ENCODE measurements around the gene NSUN2.
"Not testable (repeated sequence)": the region's sequence is repeated elsewhere in the genome, so short reads cannot be mapped to it uniquely, and the experiment has no call there.

DNA sequence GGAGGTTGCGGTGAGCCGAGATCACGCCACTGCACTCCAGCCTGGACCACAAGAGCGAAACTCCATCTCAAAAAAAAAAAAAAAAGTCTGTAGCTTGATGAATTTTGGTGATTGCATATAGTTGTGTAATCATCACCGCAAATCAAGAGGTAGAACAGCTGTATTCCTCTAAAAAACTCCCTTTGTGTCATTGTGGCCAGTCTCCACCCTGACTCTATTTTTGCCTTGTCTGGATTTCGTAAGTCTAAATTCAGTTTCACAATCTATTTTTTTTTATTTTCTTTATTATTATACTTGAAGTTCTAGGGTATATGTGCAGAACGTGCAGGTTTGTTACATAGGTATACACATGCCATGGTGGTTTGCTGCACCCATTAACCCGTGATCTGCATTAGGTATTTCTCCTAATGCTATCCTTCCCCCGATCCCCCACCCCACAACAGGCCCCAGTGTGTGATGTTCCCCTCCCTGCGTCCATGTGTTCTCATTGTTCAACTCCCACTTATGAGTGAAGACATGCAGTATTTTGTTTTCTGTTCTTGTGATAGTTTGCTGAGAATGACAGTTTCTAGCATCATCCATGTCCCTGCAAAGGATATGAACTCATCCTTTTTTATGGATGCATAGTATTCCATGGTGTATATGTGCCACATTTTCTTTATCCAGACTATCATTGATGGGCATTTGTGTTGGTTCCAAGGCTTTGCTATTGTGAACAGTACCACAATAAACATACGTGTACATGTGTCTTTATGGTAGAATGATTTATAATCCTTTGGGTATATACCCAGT, 12.9 kb upstream of the NSUN2 start:
- TF ChIP-seq, protein P1, sequence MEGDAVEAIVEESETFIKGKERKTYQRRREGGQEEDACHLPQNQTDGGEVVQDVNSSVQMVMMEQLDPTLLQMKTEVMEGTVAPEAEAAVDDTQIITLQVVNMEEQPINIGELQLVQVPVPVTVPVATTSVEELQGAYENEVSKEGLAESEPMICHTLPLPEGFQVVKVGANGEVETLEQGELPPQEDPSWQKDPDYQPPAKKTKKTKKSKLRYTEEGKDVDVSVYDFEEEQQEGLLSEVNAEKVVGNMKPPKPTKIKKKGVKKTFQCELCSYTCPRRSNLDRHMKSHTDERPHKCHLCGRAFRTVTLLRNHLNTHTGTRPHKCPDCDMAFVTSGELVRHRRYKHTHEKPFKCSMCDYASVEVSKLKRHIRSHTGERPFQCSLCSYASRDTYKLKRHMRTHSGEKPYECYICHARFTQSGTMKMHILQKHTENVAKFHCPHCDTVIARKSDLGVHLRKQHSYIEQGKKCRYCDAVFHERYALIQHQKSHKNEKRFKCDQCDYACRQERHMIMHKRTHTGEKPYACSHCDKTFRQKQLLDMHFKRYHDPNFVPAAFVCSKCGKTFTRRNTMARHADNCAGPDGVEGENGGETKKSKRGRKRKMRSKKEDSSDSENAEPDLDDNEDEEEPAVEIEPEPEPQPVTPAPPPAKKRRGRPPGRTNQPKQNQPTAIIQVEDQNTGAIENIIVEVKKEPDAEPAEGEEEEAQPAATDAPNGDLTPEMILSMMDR (conservative IDR thresholded peaks at IDR 0.05; ENCODE audit: low read depth, low read length), result not testable (repeated sequence)
- not testable (repeated sequence) for TF ChIP-seq CEBPB (IDR thresholded peaks at IDR 0.05; ENCODE audit: low read depth, low read length); SMC3 (IDR thresholded peaks at IDR 0.05; ENCODE audit: low read depth, low read length); POLR2A (IDR thresholded peaks at IDR 0.05; ENCODE audit: low read depth, low read length); MXI1 (IDR thresholded peaks at IDR 0.05; ENCODE audit: borderline replicate concordance, low read depth, low read length); FOS (IDR thresholded peaks at IDR 0.05; ENCODE audit: low read depth, low read length)
- TF ChIP-seq, protein P2, sequence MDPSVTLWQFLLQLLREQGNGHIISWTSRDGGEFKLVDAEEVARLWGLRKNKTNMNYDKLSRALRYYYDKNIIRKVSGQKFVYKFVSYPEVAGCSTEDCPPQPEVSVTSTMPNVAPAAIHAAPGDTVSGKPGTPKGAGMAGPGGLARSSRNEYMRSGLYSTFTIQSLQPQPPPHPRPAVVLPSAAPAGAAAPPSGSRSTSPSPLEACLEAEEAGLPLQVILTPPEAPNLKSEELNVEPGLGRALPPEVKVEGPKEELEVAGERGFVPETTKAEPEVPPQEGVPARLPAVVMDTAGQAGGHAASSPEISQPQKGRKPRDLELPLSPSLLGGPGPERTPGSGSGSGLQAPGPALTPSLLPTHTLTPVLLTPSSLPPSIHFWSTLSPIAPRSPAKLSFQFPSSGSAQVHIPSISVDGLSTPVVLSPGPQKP (IDR thresholded peaks at IDR 0.05; ENCODE audit: borderline replicate concordance, low read depth, low read length), result not testable (repeated sequence)
